ENCODE results near the gene ADAM11.

- no peak for TF ChIP-seq CTCF (IDR thresholded peaks at IDR 0.05)
- TF ChIP-seq POLR2A (IDR thresholded peaks at IDR 0.05), result peak in 1 of 2 donors; percentile 2
Observed at GRCh38 chr17:44830359-44831288, 71.8 kb downstream of the ADAM11 start.

Data from heart left ventricle (tissue), 13 donors.